ENCODE measurements around the gene ATP2B1.

ATP2B1 gene

GRCh38 chr12:89671469-89671868, 37.2 kb downstream of the ATP2B1 start:
- H3K36me3 ChIP-seq (ENCODE audit: insufficient read depth, low read length), result no peaks in the 10 kb centered on the region
- H3K9ac ChIP-seq (ENCODE audit: low read depth, low read length), result no peak overlapping the region
- H3K4me1 ChIP-seq (ENCODE audit: insufficient read depth, low read length), result peaks cover 8% of the 10 kb centered on the region; the same call in 1 of the 2 replicates
- H3K9me3 ChIP-seq (ENCODE audit: control insufficient read depth, insufficient read depth, low read length), result no peaks in the 10 kb centered on the region

- Histone ChIP-seq H3K9ac (ENCODE audit: low read depth, low read length) (no peak overlapping the region), H3K36me3 (ENCODE audit: insufficient read depth, low read length) (no peaks in the 10 kb centered on the region), H3K4me1 (ENCODE audit: insufficient read depth, low read length) (peaks cover 8% of the 10 kb centered on the region; the same call in 1 of the 2 replicates), H3K9me3 (ENCODE audit: control insufficient read depth, insufficient read depth, low read length) (no peaks in the 10 kb centered on the region)
Observed at GRCh38 chr12:89669197-89669596, 39.4 kb downstream of the ATP2B1 start.

- H3K9me3 ChIP-seq (ENCODE audit: control insufficient read depth, insufficient read depth, low read length), result no peaks in the 10 kb centered on the region
Observed at GRCh38 chr12:89665556-89665955, 43.1 kb downstream of the ATP2B1 start.

GRCh38 chr12:89664441-89664840, 44.2 kb downstream of the ATP2B1 start:
- Histone ChIP-seq H3K9me3 (ENCODE audit: control insufficient read depth, insufficient read depth, low read length) (no peaks in the 10 kb centered on the region), H3K9ac (ENCODE audit: low read depth, low read length) (no peak overlapping the region), H3K4me1 (ENCODE audit: insufficient read depth, low read length) (peaks cover 6% of the 10 kb centered on the region; the same call in 1 of the 2 replicates), H3K36me3 (ENCODE audit: insufficient read depth, low read length) (no peaks in the 10 kb centered on the region)

More at GRCh38 chr12:89665556-89665955, 43.1 kb downstream of the ATP2B1 start:
- no peak overlapping the region for H3K9ac ChIP-seq (ENCODE audit: low read depth, low read length)
- H3K4me1 ChIP-seq (ENCODE audit: insufficient read depth, low read length), result 0 out of 2 replicates have a peak, but pooled peaks cover under 1% of the 10 kb centered on the region
- no peaks in the 10 kb centered on the region for H3K36me3 ChIP-seq (ENCODE audit: insufficient read depth, low read length)

GRCh38 chr12:89663577-89664357, 44.9 kb downstream of the ATP2B1 start:
- Histone ChIP-seq H3K9ac (ENCODE audit: low read depth, low read length) (no peak overlapping the region), H3K4me1 (ENCODE audit: insufficient read depth, low read length) (peaks cover 6% of the 10 kb centered on the region; the same call in 1 of the 2 replicates), H3K9me3 (ENCODE audit: control insufficient read depth, insufficient read depth, low read length) (no peaks in the 10 kb centered on the region), H3K36me3 (ENCODE audit: insufficient read depth, low read length) (no peaks in the 10 kb centered on the region)

- H3K4me1 ChIP-seq (ENCODE audit: insufficient read depth, low read length), result peaks cover 6% of the 10 kb centered on the region; the same call in 1 of the 2 replicates
Observed at GRCh38 chr12:89662623-89663022, 46.0 kb downstream of the ATP2B1 start.

GRCh38 chr12:89661706-89662330, 46.8 kb downstream of the ATP2B1 start:
- Histone ChIP-seq H3K9ac (ENCODE audit: low read depth, low read length) (no peak overlapping the region), H3K9me3 (ENCODE audit: control insufficient read depth, insufficient read depth, low read length) (no peaks in the 10 kb centered on the region), H3K36me3 (ENCODE audit: insufficient read depth, low read length) (no peaks in the 10 kb centered on the region), H3K4me1 (ENCODE audit: insufficient read depth, low read length) (peaks cover 6% of the 10 kb centered on the region; the same call in 1 of the 2 replicates)

More at GRCh38 chr12:89662623-89663022, 46.0 kb downstream of the ATP2B1 start:
- Histone ChIP-seq H3K36me3 (ENCODE audit: insufficient read depth, low read length) (no peaks in the 10 kb centered on the region), H3K9ac (ENCODE audit: low read depth, low read length) (no peak overlapping the region), H3K9me3 (ENCODE audit: control insufficient read depth, insufficient read depth, low read length) (no peaks in the 10 kb centered on the region)

- H3K4me1 ChIP-seq (ENCODE audit: insufficient read depth, low read length), result peaks cover 6% of the 10 kb centered on the region; the same call in 1 of the 2 replicates
- no peaks in the 10 kb centered on the region for H3K36me3 ChIP-seq (ENCODE audit: insufficient read depth, low read length)
- no peak overlapping the region for H3K9ac ChIP-seq (ENCODE audit: low read depth, low read length)
- no peaks in the 10 kb centered on the region for H3K9me3 ChIP-seq (ENCODE audit: control insufficient read depth, insufficient read depth, low read length)
Observed at GRCh38 chr12:89657739-89658138, 50.9 kb downstream of the ATP2B1 start.

- Histone ChIP-seq H3K36me3 (ENCODE audit: insufficient read depth, low read length) (no peaks in the 10 kb centered on the region), H3K9ac (ENCODE audit: low read depth, low read length) (no peak overlapping the region), H3K9me3 (ENCODE audit: control insufficient read depth, insufficient read depth, low read length) (no peaks in the 10 kb centered on the region), H3K4me1 (ENCODE audit: insufficient read depth, low read length) (peaks cover 6% of the 10 kb centered on the region; the same call in 1 of the 2 replicates)
Observed at GRCh38 chr12:89657066-89657465, 51.6 kb downstream of the ATP2B1 start.

- Histone ChIP-seq H3K4me1 (ENCODE audit: insufficient read depth, low read length) (peaks cover 6% of the 10 kb centered on the region; the same call in 1 of the 2 replicates), H3K36me3 (ENCODE audit: insufficient read depth, low read length) (no peaks in the 10 kb centered on the region), H3K9me3 (ENCODE audit: control insufficient read depth, insufficient read depth, low read length) (no peaks in the 10 kb centered on the region), H3K9ac (ENCODE audit: low read depth, low read length) (no peak overlapping the region)
Observed at GRCh38 chr12:89655841-89656240, 52.8 kb downstream of the ATP2B1 start.

- no peaks in the 10 kb centered on the region for H3K36me3 ChIP-seq (ENCODE audit: insufficient read depth, low read length)
- peaks cover 9% of the 10 kb centered on the region for H3K4me1 ChIP-seq (ENCODE audit: insufficient read depth, low read length)
- H3K9me3 ChIP-seq (ENCODE audit: control insufficient read depth, insufficient read depth, low read length), result peaks cover 2% of the 10 kb centered on the region; the same call in 1 of the 2 replicates
- H3K9ac ChIP-seq (ENCODE audit: low read depth, low read length), result no peak overlapping the region
Observed at GRCh38 chr12:89651192-89651591, 57.4 kb downstream of the ATP2B1 start.

GRCh38 chr12:89650239-89650638, 58.4 kb downstream of the ATP2B1 start:
- Histone ChIP-seq H3K9ac (ENCODE audit: low read depth, low read length) (no peak overlapping the region), H3K9me3 (ENCODE audit: control insufficient read depth, insufficient read depth, low read length) (peaks cover 2% of the 10 kb centered on the region; the same call in 1 of the 2 replicates), H3K36me3 (ENCODE audit: insufficient read depth, low read length) (no peaks in the 10 kb centered on the region), H3K4me1 (ENCODE audit: insufficient read depth, low read length) (peaks cover 9% of the 10 kb centered on the region)

GRCh38 chr12:89649820-89650219, 58.8 kb downstream of the ATP2B1 start:
- Histone ChIP-seq H3K9ac (ENCODE audit: low read depth, low read length) (no peak overlapping the region), H3K36me3 (ENCODE audit: insufficient read depth, low read length) (no peaks in the 10 kb centered on the region), H3K4me1 (ENCODE audit: insufficient read depth, low read length) (peaks cover 9% of the 10 kb centered on the region), H3K9me3 (ENCODE audit: control insufficient read depth, insufficient read depth, low read length) (peaks cover 2% of the 10 kb centered on the region; the same call in 1 of the 2 replicates)

- H3K9me3 ChIP-seq (ENCODE audit: control insufficient read depth, insufficient read depth, low read length), result peaks cover 2% of the 10 kb centered on the region; the same call in 1 of the 2 replicates
- H3K9ac ChIP-seq (ENCODE audit: low read depth, low read length), result no peak overlapping the region
- H3K36me3 ChIP-seq (ENCODE audit: insufficient read depth, low read length), result no peaks in the 10 kb centered on the region
- H3K4me1 ChIP-seq (ENCODE audit: insufficient read depth, low read length), result peaks cover 9% of the 10 kb centered on the region
Observed at GRCh38 chr12:89649139-89649538, 59.5 kb downstream of the ATP2B1 start.

Data from ES-I3 (cell line).